HCT116 (cell line): ENCODE results near the gene CD7. TPM values are rescaled to one million over a fixed set of nuclear protein-coding genes. Genes with fewer than 3 reads are reported as not detected.

Source experiments
- ATAC-seq: fragments of 200-7000 bp; cut with Tn5 transposase; 2 replicates; pipeline ENCODE4 v1.9.1; 2020; ENCODE audit warnings: mild to moderate bottlenecking, moderate library complexity
- BruUV-seq: library from RNA; stranded (reverse); fragments of 400-500 nt; replicated peaks from 2 replicates; lab custom pipeline; 2021; lab: Mats Ljungman, UMichigan
- CTCF ChIA-PET: fragments of 300-600 bp; sonication (Branson Sonifier 250); formaldehyde crosslinking; loops from one replicate; lab custom pipeline; 2021; ENCODE audit warnings: antibody characterized with exemption; lab: Charles Lee
- POLR2A ChIA-PET: fragments of 300-600, 350-600 bp; sonication (Branson Sonifier 250); formaldehyde crosslinking; loops from one replicate; lab custom pipeline; 2021; ENCODE audit warnings: antibody characterized with exemption; lab: Charles Lee
- RAD21 ChIA-PET, 2 experiments: fragments of 300-600 bp; sonication (Branson Sonifier 250); formaldehyde crosslinking; loops; one replicate each; lab custom pipeline; 2023; ENCODE audit warnings: low total read pairs in 2 of 2; ENCODE audit not compliant: uncharacterized antibody in 2 of 2, unreplicated experiment in 2 of 2, low non-redundant PET in 1 of 2; lab: Charles Lee
- DNase-seq: peaks from one replicate; pipeline ENCODE4 v3.0.0-alpha.2; 2010; ENCODE audit warnings: low read depth, low spot score
- H2AFZ ChIP-seq: fragments of 200-600 bp; shearing (Covaris generic), sonication (generic); 2 replicates; pipeline ENCODE4 v1.6.1; 2017; ENCODE audit warnings: low read depth, mixed run types, mixed read lengths, antibody characterized with exemption, low read length; ENCODE audit not compliant: poor library complexity, severe bottlenecking
- H3K27ac ChIP-seq: 2 replicates; pipeline ENCODE4 v1.5.1; 2012; ENCODE audit warnings: low read depth, low read length
- H3K27me3 ChIP-seq: fragments of 200-600 bp; sonication (generic); 2 replicates; pipeline ENCODE4 v1.6.1; 2016; ENCODE audit warnings: mixed run types, low read length, mixed read lengths; ENCODE audit not compliant: insufficient read depth
- H3K36me3 ChIP-seq, 2 experiments: fragments of 200-500 bp in 1 of 2; fragments of 200-600 bp in 1 of 2; sonication (Bioruptor generic) in 1 of 2; sonication (generic) in 1 of 2; 2 replicates each; pipeline versions ENCODE4 v1.5.1 to v1.6.1; 2014 to 2016; ENCODE audit warnings: low read length in 2 of 2, inconsistent platforms in 1 of 2, mixed read lengths in 1 of 2, mixed run types in 1 of 2; ENCODE audit not compliant: insufficient read depth in 2 of 2, control insufficient read depth in 1 of 2
- H3K4me1 ChIP-seq, 2 experiments: fragments of 200-600 bp in 1 of 2; sonication (generic) in 1 of 2; 2 replicates each; pipeline versions ENCODE4 v1.5.1 to v1.6.1; 2012 to 2017; ENCODE audit warnings: low read length in 2 of 2, inconsistent platforms in 1 of 2, mild to moderate bottlenecking in 1 of 2, mixed read lengths in 1 of 2, mixed run types in 1 of 2, moderate library complexity in 1 of 2; ENCODE audit not compliant: insufficient read depth in 2 of 2, control insufficient read depth in 1 of 2
- H3K4me2 ChIP-seq: fragments of 200-600 bp; sonication (generic); 2 replicates; pipeline ENCODE4 v1.6.1; 2017; ENCODE audit warnings: mixed run types, low read length, mixed read lengths
- H3K4me3 ChIP-seq, 2 experiments: fragments of 200-600 bp in 1 of 2; sonication (generic) in 1 of 2; replicated peaks in 1 of 2; 2 replicates each; pipeline ENCODE4 v1.5.1; 2011 to 2016; ENCODE audit warnings: low read length in 2 of 2, control low read depth in 1 of 2, low read depth in 1 of 2, mild to moderate bottlenecking in 1 of 2, mixed read lengths in 1 of 2, mixed run types in 1 of 2
- H3K79me2 ChIP-seq: fragments of 200-600 bp; sonication (generic); 2 replicates; pipeline ENCODE4 v1.6.1; 2017; ENCODE audit warnings: mild to moderate bottlenecking, mixed run types, low read length, moderate library complexity, mixed read lengths; ENCODE audit not compliant: insufficient read depth
- H3K9ac ChIP-seq: fragments of 200-600 bp; sonication (generic); 2 replicates; pipeline ENCODE4 v1.6.1; 2016; ENCODE audit warnings: low read length, mixed read lengths
- H3K9me2 ChIP-seq: fragments of 200-600 bp; sonication (generic), shearing (Covaris generic); 2 replicates; pipeline ENCODE4 v1.6.1; 2017; ENCODE audit warnings: mixed run types, mild to moderate bottlenecking, moderate library complexity; ENCODE audit not compliant: insufficient read depth
- H3K9me3 ChIP-seq, 2 experiments: fragments of 200-500 bp in 1 of 2; fragments of 200-600 bp in 1 of 2; sonication (Bioruptor generic) in 1 of 2; sonication (generic) in 1 of 2; 2 replicates each; pipeline ENCODE4 v1.6.1; 2014 to 2017; ENCODE audit warnings: low read length in 2 of 2, mixed read lengths in 2 of 2, inconsistent platforms in 1 of 2, low read depth in 1 of 2, mild to moderate bottlenecking in 1 of 2, mixed run types in 1 of 2, moderate library complexity in 1 of 2; ENCODE audit not compliant: control insufficient read depth in 1 of 2, insufficient read depth in 1 of 2
- H4K20me1 ChIP-seq: fragments of 200-600 bp; sonication (generic), shearing (Covaris generic); 2 replicates; pipeline ENCODE4 v1.6.1; 2017; ENCODE audit warnings: mixed run types, mild to moderate bottlenecking, moderate library complexity; ENCODE audit not compliant: insufficient read depth
- CBX3 ChIP-seq: IDR thresholded peaks from 2 replicates; pipeline ENCODE4 v1.6.1; 2012; ENCODE audit warnings: low read depth
- ELF1 ChIP-seq: IDR thresholded peaks from 2 replicates; pipeline ENCODE4 v1.6.1; 2012; ENCODE audit warnings: low read depth, borderline replicate concordance
- EZH2 ChIP-seq: fragments of 200-600 bp; sonication (generic); IDR thresholded peaks from 2 replicates; pipeline ENCODE4 v1.6.1; 2017; ENCODE audit warnings: antibody characterized with exemption, mixed run types
- EZH2phosphoT487 ChIP-seq: fragments of 200-600 bp; IDR thresholded peaks from 2 replicates; pipeline ENCODE4 v1.6.1; 2018; ENCODE audit warnings: antibody characterized with exemption, borderline replicate concordance
- FOSL1 ChIP-seq: IDR thresholded peaks from 2 replicates; pipeline ENCODE4 v1.6.1; 2012; ENCODE audit warnings: low read depth
- JUND ChIP-seq: IDR thresholded peaks from 2 replicates; pipeline ENCODE4 v1.6.1; 2012
- POLR2AphosphoS5 ChIP-seq: IDR thresholded peaks from 2 replicates; pipeline ENCODE4 v1.6.1; 2011; ENCODE audit warnings: mild to moderate bottlenecking, low read depth, low read length, moderate library complexity
- REST ChIP-seq: IDR thresholded peaks from 2 replicates; pipeline ENCODE4 v1.6.1; 2012; ENCODE audit warnings: low read depth
- SIN3A ChIP-seq: IDR thresholded peaks from 2 replicates; pipeline ENCODE4 v1.6.1; 2012; ENCODE audit warnings: low read depth
- SRF ChIP-seq: IDR thresholded peaks from 2 replicates; pipeline ENCODE4 v1.6.1; 2012; ENCODE audit warnings: low read depth
- TCF7L2 ChIP-seq: IDR thresholded peaks from 2 replicates; pipeline ENCODE4 v1.7.0; 2011; ENCODE audit warnings: borderline replicate concordance, inconsistent platforms; ENCODE audit not compliant: insufficient read depth, insufficient read length; ENCODE audit errors: extremely low read depth
- YY1 ChIP-seq: IDR thresholded peaks from 2 replicates; pipeline ENCODE4 v1.6.1; 2011; ENCODE audit warnings: low read length, low read depth, moderate library complexity, mild to moderate bottlenecking; ENCODE audit not compliant: insufficient replicate concordance; ENCODE audit errors: extremely low read depth
- ZFX ChIP-seq: fragments of 450-650 bp; IDR thresholded peaks from 2 replicates; pipeline ENCODE4 v1.6.1; 2017
- intact Hi-C: fragments of 100-400 bp; cut with micrococcal nuclease; formaldehyde crosslinking; loops from 2 replicates; pipeline ENCODE4 v1.10.0; 2022
- total RNA-seq: library from RNA; stranded (reverse); gene quantifications from one replicate; pipeline ENCODE4 v1.2.1, GENCODE V29; 2021; ENCODE audit not compliant: unreplicated experiment

CD7 gene
- total RNA-seq, 1 experiment from 2014 or later = 0.61 TPM

- no peak for ATAC-seq
- no TSS peak for BruUV-seq
- no peaks in the 10 kb centered on the region for H3K79me2 ChIP-seq
- CTCF ChIA-PET = interaction anchor here (0.7 kb wide), 1 partner anchor 72 kb away, joined by 4 read pairs; no protein-coding TSS in a partner anchor
- H3K4me1 ChIP-seq = no peaks in the 10 kb centered on the region
- H3K9me2 ChIP-seq = no peaks in the 10 kb centered on the region
- intact Hi-C loops = no loop called here
- peaks cover 5% of the 10 kb centered on the region; the same call in 1 of the 2 replicates for H3K27me3 ChIP-seq
- no peak overlapping the region for H3K4me2 ChIP-seq
- no peak overlapping the region for H3K4me3 ChIP-seq
- no peaks in the 10 kb centered on the region for H3K36me3 ChIP-seq
- no peak for DNase-seq
- H3K9ac ChIP-seq = no peak overlapping the region
- no peak overlapping the region for H2AFZ ChIP-seq
- H3K27ac ChIP-seq = no peak overlapping the region
- RAD21 ChIA-PET = no interaction called here
- H4K20me1 ChIP-seq = no peaks in the 10 kb centered on the region
- peaks cover 0 to 21% of the 10 kb centered on the region in 2 experiments; a peak in 1 of 4 replicates for H3K9me3 ChIP-seq
- TF ChIP-seq TCF7L2 (no peak), YY1 (no peak), REST (no peak), EZH2phosphoT487 (no peak), EZH2 (no peak), ZFX (no peak), FOSL1 (no peak), JUND (no peak), ELF1 (no peak), SIN3A (no peak), CBX3 (no peak), SRF (no peak), POLR2AphosphoS5 (no peak)
- TF ChIP-seq, all 23 proteins: peak for 0
- POLR2A ChIA-PET = no interaction called here
Observed at GRCh38 chr17:82314727-82315605, 2.4 kb downstream of the CD7 start.
